DMS53 treated with DMSO at 0.1 percent for 48 hours (cell line): ENCODE data around the gene SNF8.
"Not testable (repeated sequence)": the region's sequence is repeated elsewhere in the genome, so short reads cannot be mapped to it uniquely, and the experiment has no call there.

Experiments used
- DNase-seq: peaks from one replicate; lab custom pipeline; 2025; ENCODE audit not compliant: unreplicated experiment; lab: John Stamatoyannopoulos, UW

SNF8 gene, protein sequence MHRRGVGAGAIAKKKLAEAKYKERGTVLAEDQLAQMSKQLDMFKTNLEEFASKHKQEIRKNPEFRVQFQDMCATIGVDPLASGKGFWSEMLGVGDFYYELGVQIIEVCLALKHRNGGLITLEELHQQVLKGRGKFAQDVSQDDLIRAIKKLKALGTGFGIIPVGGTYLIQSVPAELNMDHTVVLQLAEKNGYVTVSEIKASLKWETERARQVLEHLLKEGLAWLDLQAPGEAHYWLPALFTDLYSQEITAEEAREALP

DNA sequence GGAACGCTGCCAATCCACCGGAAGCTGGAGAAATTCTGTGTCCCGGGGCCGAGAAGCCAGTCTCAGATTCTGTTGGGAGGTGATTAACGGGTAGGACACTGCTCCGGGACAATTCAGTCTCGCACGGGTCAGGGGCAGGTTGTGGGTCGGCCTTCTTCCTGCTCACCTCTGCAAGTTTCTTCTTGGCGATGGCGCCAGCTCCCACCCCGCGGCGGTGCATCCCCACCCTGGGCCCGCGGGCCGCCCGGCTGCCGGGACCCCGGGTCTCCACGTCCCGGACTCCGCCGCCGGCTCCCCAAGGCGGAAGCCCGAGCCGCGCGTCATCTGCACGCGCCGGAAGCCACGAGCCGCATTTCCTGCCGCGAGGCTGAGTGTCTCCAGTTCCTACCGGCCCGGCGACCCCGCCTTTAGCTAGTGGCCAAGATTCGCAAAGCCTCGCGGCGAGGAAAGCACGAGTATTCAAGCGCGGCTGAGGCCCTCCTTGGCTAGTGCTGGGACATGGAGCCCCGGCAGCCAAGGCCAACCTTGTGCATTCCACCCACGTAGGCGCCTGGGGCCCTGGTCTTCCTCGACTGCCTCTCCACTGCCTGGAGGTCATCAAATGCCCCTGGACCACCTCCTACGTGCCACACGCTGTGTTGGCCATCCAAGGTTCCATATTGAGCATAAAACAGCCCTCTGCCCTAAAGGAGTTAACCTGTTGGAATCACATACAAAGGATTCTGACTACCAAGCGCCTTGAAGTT, at the start of gene SNF8:
SNF8 (minus strand) TSS at position 328 of the 746 bp plus-strand sequence; CDS start at position 220, 108 bp downstream.
- peak; percentile 78 for DNase-seq

DNA sequence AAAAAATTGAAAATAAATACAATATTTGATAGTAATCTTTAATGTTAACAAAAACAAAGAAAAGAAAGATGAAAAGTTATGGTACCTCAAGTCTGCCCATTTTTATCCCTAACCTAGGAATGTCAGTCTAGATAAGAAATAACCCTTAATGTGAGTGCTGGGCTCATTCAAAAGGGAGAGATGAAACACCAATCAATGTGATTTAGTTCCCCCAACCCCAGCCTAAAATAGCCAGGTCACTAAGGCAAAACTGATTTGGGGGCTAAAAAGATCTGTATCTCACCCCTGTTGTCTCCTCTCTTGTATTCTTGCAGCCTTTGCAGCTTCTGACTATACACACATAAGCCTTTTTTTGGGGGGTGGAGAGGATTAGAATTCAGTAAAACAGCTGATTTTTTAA, 49.3 kb upstream of the SNF8 start:
- no peak for DNase-seq

DNA sequence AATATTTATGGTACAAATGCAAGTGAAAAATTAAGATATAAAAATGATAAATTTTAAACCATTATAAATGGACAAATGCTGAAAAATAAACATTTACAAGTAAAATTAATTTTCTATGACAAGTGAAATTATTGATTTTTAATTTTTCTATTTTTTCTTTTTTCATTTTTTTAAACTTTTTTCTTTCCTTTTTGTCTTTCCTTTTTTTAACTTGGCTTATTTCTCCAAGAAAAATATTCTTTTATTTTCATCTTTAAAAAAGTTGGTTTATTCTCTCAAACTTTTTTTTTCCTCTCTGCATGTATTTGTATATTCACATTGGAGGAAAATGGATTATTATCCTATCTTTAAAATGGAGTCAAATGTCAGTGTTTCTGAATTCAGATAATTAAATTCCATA, 48.7 kb upstream of the SNF8 start:
- no peak for DNase-seq

DNA sequence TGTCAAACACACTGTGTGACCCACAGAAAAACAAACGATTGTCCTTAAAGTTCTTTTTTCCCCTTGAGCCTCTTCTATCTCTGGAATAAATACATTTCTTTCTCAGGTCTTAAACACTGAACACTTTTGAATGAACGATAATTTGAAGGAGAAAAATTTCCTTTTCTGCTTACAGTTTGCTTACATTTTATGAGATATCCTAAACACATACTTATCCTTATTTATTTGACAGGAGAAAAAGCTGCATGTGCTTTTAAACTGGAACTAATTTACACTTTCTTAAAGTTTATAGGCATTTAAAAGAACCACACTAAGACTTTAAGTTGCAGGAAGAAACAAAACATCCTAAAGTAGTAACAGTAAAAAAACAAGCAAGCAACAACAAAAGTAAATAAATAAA, 47.8 kb upstream of the SNF8 start:
- DNase-seq, result no peak

DNA sequence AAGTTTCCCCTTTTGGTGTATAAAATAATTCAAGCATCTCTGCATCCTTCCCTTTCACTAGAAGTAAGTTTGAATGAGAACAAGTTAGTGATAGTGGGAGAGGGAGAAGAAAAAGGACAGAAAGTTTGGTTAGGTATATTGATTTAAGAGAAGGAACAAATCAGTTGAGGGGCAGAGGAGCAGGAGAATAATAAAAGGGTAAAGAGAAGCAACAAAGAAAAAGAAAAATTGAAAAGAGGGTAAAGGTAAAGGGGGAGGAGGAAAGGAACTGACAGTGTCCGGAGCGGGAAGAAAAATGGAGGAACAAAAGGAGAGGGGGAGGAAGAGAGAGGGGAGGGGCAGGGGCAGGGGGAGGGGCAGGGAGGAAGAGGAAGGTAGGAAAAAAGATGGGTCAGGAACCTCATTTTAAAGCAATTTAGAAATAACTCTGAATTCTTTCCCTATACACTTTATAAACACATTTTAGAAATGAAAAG, 46.3 kb upstream of the SNF8 start:
- DNase-seq, result no peak

DNA sequence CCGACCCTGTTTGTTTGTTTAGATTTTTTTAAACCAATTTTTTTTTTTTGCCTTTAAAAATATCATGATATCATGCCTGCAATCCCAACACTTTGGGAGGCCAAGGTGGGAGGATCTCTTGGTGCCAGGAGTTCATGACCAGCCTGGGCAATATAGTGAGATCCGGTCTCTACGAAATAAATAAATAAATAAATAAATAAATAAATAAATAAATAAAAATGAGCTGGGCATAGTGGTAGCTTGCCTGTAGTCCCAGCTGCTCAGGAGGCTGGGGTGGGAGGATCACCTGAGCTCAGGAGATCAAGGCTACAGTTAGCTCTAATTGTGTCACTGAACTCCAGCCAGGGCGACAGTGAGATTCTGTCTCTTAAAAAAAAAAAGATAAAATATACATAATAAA, 44.5 kb upstream of the SNF8 start:
- DNase-seq, result no peak

DNA sequence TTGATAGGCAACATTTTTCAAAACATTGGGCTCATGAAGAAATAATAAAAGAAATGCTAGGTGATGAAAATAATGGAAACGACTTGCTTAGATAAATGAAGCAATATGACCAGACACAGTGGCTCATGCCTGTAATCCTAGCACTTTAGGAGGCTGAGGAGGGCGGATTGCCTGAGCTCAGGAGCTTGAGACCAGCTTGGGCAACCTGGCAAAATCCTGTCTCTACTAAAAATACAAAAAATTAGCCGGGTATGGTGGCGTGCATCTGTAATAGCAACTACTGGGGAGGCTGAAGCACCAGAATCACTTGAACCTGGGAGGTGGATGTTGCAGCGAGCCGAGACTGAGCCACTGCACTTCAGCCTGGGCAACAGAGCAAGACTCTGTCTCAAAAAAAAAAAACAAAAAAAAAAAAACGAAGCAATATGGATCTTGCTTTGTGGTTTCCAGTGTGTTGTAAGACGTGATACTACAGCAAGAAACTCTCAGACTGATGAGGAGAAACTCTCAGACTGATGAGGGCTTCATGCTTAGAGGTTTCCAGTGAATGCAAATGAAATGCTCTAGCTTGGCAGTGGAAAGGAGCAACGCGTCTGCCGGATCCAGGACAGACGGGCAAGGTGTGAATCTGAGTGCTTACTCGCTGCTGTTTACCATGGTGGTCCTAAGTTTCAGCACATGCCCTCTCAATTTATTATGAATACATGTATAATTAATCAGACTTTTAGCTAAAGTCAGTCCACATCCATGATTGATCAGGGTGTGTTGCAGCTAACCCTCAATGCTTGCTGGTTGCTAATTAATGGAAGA, 41.0 kb upstream of the SNF8 start:
- DNase-seq, result no peak

DNA sequence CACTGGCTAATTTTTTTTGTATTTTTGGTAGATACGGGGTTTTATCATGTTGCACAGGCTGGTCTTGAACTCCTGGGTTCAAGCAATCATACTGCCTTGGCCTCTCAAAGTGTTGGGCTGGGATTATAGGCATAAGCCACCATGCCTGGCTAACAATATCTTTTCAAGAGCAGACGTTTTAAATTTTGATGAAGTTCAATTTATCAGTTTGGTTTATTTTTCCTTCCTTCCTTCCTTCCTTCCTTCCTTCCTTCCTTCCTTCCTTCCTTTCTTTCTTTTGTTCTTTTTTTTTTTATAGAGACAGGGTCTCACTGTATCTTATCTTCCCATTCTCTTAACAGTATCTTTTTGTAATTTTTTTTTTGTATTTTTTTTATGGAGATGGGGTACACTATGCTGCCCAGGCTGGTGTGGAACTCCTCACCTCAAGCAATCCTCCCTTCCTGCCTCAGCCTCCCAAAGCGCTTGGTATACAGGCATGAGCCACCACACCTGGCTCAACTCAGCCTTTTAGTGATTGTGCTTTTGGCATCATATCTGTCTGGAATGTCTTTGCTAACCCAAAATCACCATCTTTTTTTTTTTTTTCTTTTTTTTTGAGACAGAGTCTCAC, 37.4 kb upstream of the SNF8 start:
- no peak for DNase-seq

DNA sequence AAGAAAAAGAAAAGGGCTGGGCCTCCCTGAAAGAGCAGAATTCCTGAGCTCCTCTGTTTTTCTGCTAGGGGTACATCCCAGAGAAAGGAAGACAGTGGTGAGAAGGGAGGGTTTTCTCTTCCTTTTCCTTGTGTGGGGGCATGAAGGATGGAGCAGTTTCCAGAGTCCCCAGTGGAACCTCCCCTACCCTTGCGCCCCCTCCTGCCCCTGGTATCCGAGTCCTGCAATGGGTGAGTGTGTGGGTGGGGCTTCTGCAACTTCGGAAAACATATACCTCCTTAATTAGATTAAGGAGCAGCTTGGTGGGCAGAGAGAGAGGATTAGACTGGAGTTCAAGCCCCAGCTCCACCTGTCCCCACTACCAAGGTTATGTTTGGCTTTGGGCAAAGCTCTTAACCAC, 29.2 kb upstream of the SNF8 start:
- DNase-seq, result no peak

DNA sequence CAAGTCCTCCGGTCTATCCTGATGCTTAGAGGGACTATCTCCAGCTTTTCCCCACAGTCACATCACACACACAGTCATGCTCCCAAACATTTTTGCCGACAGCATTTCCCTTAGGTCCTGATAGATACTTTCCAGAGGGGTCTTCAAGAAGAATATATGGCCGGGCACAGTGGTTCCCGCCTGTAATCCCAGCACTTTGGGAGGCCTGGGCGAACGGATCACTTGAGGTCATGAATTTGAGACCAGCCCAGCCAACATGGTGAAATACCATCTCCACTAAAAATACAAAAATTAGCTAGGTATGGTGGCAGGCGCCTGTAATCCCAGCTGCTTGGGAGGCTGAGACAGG, 28.1 kb upstream of the SNF8 start:
- DNase-seq, result no peak

DNA sequence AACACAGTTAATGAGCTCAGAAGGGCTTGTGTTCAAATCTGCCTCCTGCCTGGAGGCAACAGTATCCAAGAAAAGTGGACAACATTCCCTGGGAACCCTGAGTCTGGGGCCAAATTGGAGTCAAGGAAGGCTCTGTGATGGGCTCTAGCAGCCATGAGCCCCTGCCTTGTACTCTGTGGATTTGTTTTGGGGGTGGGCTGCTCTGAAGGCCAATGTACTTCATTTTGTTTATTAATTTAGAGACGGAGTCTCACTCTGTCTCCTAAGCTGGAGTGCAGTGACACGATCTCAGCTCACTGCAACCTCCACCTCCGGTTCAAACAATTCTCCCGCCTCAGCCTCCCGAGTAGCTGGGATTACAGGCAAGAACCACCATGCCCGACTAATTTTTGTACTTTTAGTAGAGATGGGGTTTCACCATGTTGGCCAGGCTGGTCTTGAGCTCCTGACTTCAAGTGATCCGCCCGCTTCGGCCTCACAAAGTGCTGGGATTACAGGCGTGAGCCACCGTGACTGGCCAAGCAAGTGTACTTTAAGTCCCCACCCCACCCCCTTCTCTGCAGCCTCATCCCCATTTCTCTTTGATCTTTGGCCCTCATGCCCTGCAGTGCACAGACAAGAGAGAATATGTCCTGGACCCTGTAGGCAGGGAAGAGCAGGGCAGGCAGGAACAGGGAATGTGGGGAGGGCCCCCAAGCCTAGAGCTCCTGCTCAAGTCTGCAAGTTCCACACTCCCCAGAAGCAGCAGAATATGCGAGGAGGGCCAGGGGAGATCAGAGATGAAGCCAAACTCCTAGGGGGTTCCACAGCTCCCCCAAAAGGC, 26.4 kb upstream of the SNF8 start:
- no peak for DNase-seq

DNA sequence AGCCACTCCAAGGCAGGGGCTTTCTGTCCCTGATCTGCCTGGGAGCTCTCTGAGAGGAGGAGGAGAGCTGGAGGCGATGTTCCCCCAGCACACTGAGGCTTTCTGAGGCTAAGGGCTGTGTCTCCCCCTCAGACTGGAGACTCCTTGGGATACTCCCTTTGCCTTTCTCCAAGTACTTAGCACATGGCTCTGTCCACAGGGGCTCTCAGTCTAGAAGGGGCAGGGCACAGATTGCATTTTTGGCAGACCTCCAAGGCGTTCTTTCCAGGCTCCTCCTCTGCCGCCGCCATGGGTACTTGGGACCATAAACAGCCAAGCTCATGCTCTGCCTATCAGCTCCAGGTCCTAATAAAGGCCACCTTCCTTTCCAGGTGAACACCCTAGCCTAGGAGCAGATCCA, 25.6 kb upstream of the SNF8 start:
- no peak for DNase-seq

DNA sequence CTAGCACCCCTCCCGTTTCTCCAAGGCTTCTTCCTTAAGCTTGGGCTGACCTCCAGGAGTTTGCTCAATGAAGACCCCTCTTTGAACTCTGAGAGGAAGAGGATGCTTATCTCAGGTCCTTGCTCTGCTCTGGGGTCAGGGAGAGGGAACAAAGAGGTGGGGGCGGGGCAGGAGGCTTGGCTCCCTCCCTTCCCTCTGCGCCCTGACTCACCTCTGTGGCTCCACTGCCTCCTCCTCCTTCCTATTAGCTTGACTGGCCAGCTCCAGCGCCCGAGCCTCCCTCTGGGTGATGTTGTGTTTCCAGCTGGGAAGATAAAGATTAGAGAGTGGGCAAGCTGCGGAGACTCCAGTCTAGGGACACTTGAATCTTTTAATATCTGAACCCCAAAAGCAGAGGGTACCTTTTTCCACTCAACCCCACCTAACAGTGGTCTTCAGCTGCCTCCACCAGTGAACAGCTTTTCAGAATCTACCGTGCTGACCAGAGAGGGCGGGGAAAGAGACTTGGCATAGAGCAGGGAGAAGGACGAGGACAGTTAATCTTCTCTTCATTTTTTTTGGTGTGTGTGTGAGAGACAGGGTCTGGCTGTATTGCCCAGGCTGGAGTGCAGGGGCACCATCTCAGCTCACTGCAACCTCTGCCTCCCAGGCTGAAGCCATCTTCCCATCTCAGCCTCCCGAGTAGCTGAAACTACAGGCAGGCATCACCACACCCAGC, 17.0 kb upstream of the SNF8 start:
- no peak for DNase-seq

DNA sequence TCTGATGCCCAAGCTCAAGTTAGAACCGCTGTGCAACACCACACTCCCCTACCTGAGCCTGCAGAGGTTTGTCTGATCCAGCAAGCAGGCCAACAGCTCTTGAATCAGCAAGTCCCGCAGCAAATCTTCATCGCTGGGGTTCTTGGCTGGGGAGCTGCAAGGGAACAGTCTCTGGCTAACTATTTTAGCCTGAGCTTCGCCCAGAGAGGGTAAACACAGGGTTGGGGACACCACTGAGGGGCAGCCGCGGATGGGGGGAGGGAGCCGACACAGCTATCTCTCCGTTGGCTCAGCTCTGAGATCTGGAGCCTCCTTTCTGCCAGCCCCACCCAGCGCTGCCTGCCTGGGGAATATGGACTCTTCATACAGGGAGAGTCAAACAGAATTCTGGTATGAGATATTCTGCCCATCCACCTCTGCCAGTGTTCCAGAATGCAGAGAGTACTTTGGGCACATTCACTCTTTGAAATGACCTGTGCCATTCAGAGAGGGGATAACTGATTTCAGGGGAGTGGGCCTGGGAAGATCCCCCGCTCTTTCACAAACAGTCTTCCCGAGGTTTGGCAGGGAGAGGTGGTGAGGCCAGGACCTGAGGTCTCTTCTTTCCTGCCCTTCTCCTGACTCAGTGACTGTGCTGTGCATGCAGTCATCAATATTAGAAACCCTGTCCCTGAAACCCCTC, 16.3 kb upstream of the SNF8 start:
- DNase-seq, result no peak

DNA sequence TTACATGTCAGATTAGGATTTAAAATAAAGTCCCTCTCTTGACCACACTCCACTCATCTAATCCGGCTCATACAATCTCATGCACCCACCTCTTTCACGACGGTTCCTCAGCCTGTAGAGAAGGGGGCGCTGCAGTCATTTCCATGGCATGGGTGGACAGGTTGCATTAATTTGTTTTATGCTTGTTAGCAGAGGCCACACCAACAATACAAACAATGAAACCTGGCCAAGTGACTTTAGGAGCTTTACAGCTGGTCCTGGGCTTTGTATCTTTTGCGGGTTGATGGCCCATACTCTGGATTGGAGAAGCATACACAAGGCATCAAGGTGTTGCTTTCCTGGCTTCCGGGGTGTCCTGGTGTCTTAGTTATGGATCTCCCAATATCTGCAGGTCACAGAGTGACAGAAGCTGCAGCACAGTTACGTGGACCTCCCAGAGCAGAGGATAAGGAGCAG, 9.7 kb upstream of the SNF8 start:
- no peak for DNase-seq

DNA sequence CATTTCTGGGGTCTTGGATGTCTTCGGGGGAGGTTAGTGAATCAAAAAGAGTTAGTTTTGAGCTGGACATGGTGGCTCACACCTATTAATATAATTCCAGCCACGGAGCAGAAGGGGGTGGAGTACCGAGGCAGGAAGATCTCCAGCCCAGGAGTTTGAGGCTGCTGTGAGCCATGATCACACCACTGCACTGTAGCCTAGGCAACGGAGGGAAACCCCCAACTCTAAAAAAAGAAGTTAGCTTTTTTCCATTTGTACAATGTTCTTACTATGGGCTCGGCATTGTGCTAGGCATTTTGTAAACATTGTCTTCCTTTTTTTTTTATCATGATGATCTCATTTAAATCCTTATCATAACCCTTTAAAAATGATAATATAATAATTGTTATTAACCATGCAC, 8.3 kb upstream of the SNF8 start:
- DNase-seq, result no peak

DNA sequence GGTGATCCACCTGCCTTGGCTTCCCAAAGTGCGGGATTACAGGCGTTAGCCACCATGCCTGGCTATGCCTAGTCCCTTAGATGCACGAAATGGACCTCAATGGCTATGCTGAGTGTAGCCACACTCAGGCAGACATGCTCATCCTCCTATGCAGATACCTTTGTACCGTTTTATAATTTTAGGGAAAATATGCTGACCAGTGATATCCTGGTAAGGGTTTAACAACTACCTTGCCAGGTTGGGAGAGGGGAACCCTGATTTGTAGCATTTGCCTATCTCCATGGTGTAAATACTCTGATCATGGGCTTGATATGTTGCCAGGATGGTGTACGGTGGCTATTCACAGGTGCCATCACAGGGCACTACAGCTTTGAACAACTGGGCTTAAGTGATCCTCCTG, 6.9 kb upstream of the SNF8 start:
- DNase-seq, result no peak

DNA sequence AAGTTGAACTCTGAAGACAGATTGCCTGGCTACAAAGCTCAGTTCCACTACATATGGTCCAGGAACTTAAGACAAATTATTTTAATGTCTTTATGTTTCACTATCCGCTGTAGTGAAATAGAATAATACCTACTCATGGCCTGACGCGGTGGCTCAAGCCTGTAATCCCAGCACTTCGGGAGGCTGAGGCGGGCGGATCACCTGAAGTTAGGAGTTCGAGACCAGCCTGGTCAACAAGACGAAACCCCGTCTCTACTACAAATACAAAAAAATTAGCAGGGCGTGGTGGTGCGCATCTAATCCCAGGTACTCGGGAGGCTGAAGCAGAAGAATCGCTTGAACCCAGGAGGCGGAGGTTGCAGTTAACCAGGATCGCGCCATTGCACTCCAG, 614 bp upstream of the SNF8 start:
- DNase-seq, result not testable (repeated sequence)

DNA sequence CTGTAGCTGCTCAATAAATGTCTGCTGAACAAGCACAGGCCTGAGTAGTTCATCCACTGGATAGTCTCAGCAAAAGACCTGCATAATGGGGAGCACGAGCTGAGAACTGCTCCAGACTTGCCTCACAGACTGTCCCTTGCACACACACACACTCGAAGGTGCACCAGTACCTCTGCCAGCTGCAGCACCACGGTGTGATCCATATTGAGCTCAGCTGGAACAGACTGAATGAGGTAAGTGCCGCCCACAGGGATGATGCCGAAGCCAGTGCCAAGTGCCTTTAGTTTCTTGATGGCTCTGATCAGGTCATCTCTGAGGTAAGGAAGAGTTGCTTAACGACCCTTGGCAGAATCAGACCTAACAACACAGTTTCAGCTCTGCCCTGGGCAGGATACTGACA, 11.6 kb downstream of the SNF8 start:
- DNase-seq, result no peak
